HG02884 (cell line): ENCODE measurements around the gene MCUR1.
A peak's percentile ranks its signal among the peaks of the same experiment; 100 is the strongest.
"Not testable (repeated sequence)": the region's sequence is repeated elsewhere in the genome, so short reads cannot be mapped to it uniquely, and the experiment has no call there.

ENCODE experiments used
- ATAC-seq: cut with Tn5 transposase; IDR thresholded peaks from one replicate; pipeline ENCODE4 v1.9.1; 2021; ENCODE audit warnings: mild to moderate bottlenecking, moderate library complexity; ENCODE audit not compliant: unreplicated experiment

MCUR1 gene

GRCh38 chr6:13814176-13814937 lies at the start of gene MCUR1:
MCUR1 (minus strand) TSS chr6:13814557; CDS start chr6:13814429, 128 bp downstream.
- peak; percentile 78 for ATAC-seq

- ATAC-seq, result no peak
Measured at GRCh38 chr6:13863699-13864155, 49.4 kb upstream of the MCUR1 start.

- ATAC-seq, result not testable (repeated sequence)
Measured at GRCh38 chr6:13860556-13861185, 46.3 kb upstream of the MCUR1 start.

- no peak for ATAC-seq
Measured at GRCh38 chr6:13859871-13860555, 45.7 kb upstream of the MCUR1 start.

GRCh38 chr6:13854716-13855250 lies 40.4 kb upstream of the MCUR1 start:
- ATAC-seq, result no peak

GRCh38 chr6:13853871-13854270 lies 39.5 kb upstream of the MCUR1 start:
- ATAC-seq, result no peak

GRCh38 chr6:13851803-13852202 lies 37.4 kb upstream of the MCUR1 start:
- ATAC-seq, result no peak

- ATAC-seq, result no peak
Measured at GRCh38 chr6:13851330-13851729, 37.0 kb upstream of the MCUR1 start.

GRCh38 chr6:13850690-13851089 lies 36.3 kb upstream of the MCUR1 start:
- ATAC-seq, result not testable (repeated sequence)

GRCh38 chr6:13848522-13849150 lies 34.3 kb upstream of the MCUR1 start:
- ATAC-seq, result no peak

- no peak for ATAC-seq
Measured at GRCh38 chr6:13847326-13848050, 33.1 kb upstream of the MCUR1 start.

- no peak for ATAC-seq
Measured at GRCh38 chr6:13846841-13847240, 32.5 kb upstream of the MCUR1 start.

- ATAC-seq, result no peak
Measured at GRCh38 chr6:13841936-13842335, 27.6 kb upstream of the MCUR1 start.

- ATAC-seq, result no peak
Measured at GRCh38 chr6:13838616-13839015, 24.3 kb upstream of the MCUR1 start.

- ATAC-seq, result no peak
Measured at GRCh38 chr6:13836170-13836569, 21.8 kb upstream of the MCUR1 start.

- ATAC-seq, result no peak
Measured at GRCh38 chr6:13834790-13835189, 20.4 kb upstream of the MCUR1 start.

GRCh38 chr6:13834018-13834417 lies 19.7 kb upstream of the MCUR1 start:
- not testable (repeated sequence) for ATAC-seq

- no peak for ATAC-seq
Measured at GRCh38 chr6:13832778-13833177, 18.4 kb upstream of the MCUR1 start.

GRCh38 chr6:13831615-13832014 lies 17.3 kb upstream of the MCUR1 start:
- ATAC-seq, result peak; percentile 87

GRCh38 chr6:13830803-13831202 lies 16.4 kb upstream of the MCUR1 start:
- ATAC-seq, result no peak
